Heart left ventricle (tissue), 16 donors: ENCODE data around the gene LSP1. TPM values are rescaled to one million over a fixed set of nuclear protein-coding genes. Genes with fewer than 3 reads are reported as not detected.

Experiments
- ATAC-seq, 4 donors: fragments of 200-7000 bp; cut with Tn5 transposase; one replicate each; pipeline ENCODE4 v1.9.1; 2020 to 2022; ENCODE audit warnings: moderate library complexity in 4 of 4, mild to moderate bottlenecking in 3 of 4, moderate number of reproducible peaks in 1 of 4
- DNase-seq, 5 donors: peaks; one replicate each; pipeline ENCODE4 v3.0.0-alpha.2; 2020
- H3K27ac ChIP-seq, 12 donors: fragments of 200-600 bp; sonication (generic) in 4 of 12; one replicate each; pipeline versions ENCODE4 v1.5.0 to v1.8.0; 2016 to 2022; ENCODE audit warnings: mild to moderate bottlenecking in 2 of 12
- H3K27me3 ChIP-seq, 9 donors: fragments of 200-600 bp; sonication (generic) in 2 of 9; one replicate each; pipeline versions ENCODE4 v1.5.1 to v1.8.0; 2016 to 2022; ENCODE audit warnings: mild to moderate bottlenecking in 3 of 9
- H3K36me3 ChIP-seq, 9 donors: fragments of 200-600 bp; sonication (generic) in 2 of 9; one replicate each; pipeline versions ENCODE4 v1.5.0 to v1.8.0; 2018 to 2022; ENCODE audit warnings: mild to moderate bottlenecking in 2 of 9
- H3K4me1 ChIP-seq, 12 donors: fragments of 200-600 bp; sonication (generic) in 4 of 12; one replicate each; pipeline versions ENCODE4 v1.5.0 to v1.8.0; 2016 to 2022; ENCODE audit warnings: mild to moderate bottlenecking in 3 of 12
- H3K4me3 ChIP-seq, 12 donors: fragments of 200-600 bp; sonication (generic) in 4 of 12; one replicate each; pipeline versions ENCODE4 v1.5.0 to v1.8.0; 2017 to 2022; ENCODE audit warnings: mild to moderate bottlenecking in 9 of 12, moderate library complexity in 4 of 12
- H3K9me3 ChIP-seq, 12 donors: fragments of 200-600 bp; sonication (generic) in 4 of 12; one replicate each; pipeline versions ENCODE4 v1.5.0 to v1.8.0; 2016 to 2022; ENCODE audit warnings: mild to moderate bottlenecking in 1 of 12
- CTCF ChIP-seq, 12 donors: fragments of 200-600 bp; sonication (generic) in 4 of 12; IDR thresholded peaks; one replicate each; pipeline versions ENCODE4 v1.5.0 to v1.8.0; 2018 to 2022; ENCODE audit warnings: antibody characterized with exemption in 12 of 12, mild to moderate bottlenecking in 5 of 12
- POLR2A ChIP-seq, 2 donors: fragments of 450-650 bp; IDR thresholded peaks; one replicate each; pipeline ENCODE4 v1.6.1; 2017; ENCODE audit warnings: antibody characterized with exemption in 2 of 2, mild to moderate bottlenecking in 2 of 2, moderate library complexity in 2 of 2
- WGBS, 4 donors: extraction: QIAGEN DNeasy Blood & Tissue Kit in 2 of 4; methylation state at CpG; one replicate each; pipeline versions ENCODE4 v1.1.5 to v1.1.7; 2013 to 2018; 5-methylcytosine and 5-hydroxymethylcytosine counted together
- intact Hi-C, 10 donors: fragments of 100-400 bp; cut with DNase I; formaldehyde crosslinking; loops; one replicate each; pipeline versions ENCODE4 v1.11.1 to v1.14.2; 2022
- polyA plus RNA-seq, 2 donors: library from polyadenylated mRNA; stranded (reverse); fragments of 200-250 nt; gene quantifications; one replicate each; pipeline ENCODE4 v1.2.3, GENCODE V29; 2013
- total RNA-seq, 9 donors: library from RNA; depleted of rRNA in 2 of 9; stranded (reverse); fragments of >200 nt in 2 of 9; fragmentation: NEBNext Ultra II Directional in 3 of 9; extraction: Animal tissue kit (Norgen Biotek cat#: 25700) in 3 of 9; gene quantifications; one replicate each; pipeline versions ENCODE4 v1.1.0 to v1.2.4, GENCODE V29; 2016 to 2023
- donor health status: ischemic (EF 13 %, LVEDD 7.1; RV severe dilation, severe dysfunction).
- donor health status: healthy with polysubstance abuse.
- donor health status: DM: no; HTN: yes; CAD: no.
- donor health status: DM: no; HTN: no; CAD: no.
- donor health status: ischemic (EF 25% LVEDD 6.9; RV normal size, moderate dysfunction).
- donor health status: ischemic (EF 25% LVEDD 5.7; RV mildly dilated, moderate dysfunction).
- donor health status: healthy.
- donor health status: DM: yes; HTN: yes; CAD: no.
- donor health status: ischemic (EF 35%, LVEDD 5.7; RV mildly dilated, moderate dysfunction).
- donor health status: nonischemic (EF 11% LVEDD 7.7; RV severe dilation, severe dysfunction).
- donor health status: DM: yes; HTN: yes; CAD: no.
- donor health status: PGD.
- donor health status: ischemic (EF 29% LVEDD 5.4; RV normal size, mild dysfunction).
- donor health status: nonischemic (EF 23%, LVEDD 6.1; RV moderate dilation, normal function).

Gene LSP1
- total and polyA plus RNA-seq, 11 donors, result 10.0 to 86.8 (median 16.4) TPM

GRCh38 chr11:1936072-1936780 lies 83.3 kb downstream of the LSP1 start:
- Histone ChIP-seq H3K4me3 (no peak overlapping the region), H3K36me3 (no peaks in the 10 kb centered on the region), H3K27ac (no peak overlapping the region), H3K27me3 (no peaks in the 10 kb centered on the region), H3K4me1 (peaks cover 0 to 25% (median 12%) of the 10 kb centered on the region in 12 donors), H3K9me3 (no peaks in the 10 kb centered on the region)
- WGBS, 4 donors, result 89 to 97% (median 93%) methylated on average over 12 to 34 of the region's 34 CpGs
- DNase-seq, result peak in 2 of 5 donors; percentile 15 to 55
- TF ChIP-seq CTCF (IDR thresholded peaks at IDR 0.05) (no peak), POLR2A (IDR thresholded peaks at IDR 0.05) (no peak)
- intact Hi-C loops, result no loop called here
- ATAC-seq, result peak in 1 of 4 donors; percentile 3

DNA sequence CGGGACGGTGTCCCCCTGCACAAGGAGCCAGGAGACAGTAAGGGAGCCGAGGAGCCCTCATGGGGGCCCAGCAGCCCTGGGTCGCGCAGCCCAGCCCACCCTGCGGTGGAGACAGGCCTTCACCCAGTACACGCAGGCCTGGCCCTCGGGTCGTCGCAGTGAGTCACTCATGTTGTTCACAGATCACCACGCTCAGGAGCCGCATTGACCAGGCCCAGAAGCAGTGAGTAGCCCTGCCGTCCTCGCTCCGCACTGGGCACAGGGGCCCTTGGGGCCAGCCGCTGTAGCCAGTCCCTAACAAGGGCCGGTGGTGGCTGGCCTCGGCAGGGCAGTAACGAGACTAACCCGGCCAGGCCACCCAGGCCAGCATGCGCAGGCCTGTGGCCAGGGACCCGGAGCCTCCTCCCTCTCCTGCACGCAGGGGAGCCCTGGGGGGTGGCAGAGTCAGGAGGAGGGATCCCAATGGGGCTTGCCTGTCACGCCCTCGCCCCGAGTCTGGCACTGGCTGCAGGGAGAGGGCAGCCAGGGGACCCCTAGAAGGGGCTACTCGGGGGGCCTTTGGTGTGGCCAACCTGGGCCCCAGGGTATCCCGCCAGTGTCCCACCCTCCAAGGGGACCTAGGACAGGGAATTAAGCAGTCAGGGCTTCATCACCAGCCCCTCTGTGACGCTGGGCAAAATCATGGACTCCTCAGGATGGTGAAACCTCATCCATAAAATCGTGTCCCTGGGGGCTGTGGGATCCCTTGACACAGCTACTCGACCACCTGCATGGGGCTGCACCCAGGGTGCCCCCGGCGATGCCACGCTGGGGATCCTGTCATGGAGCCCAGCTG lies 84.1 kb downstream of the LSP1 start:
- DNase-seq, result peak in 3 of 5 donors; percentile 19 to 64 (median 30)
- Histone ChIP-seq H3K27me3 (no peaks in the 10 kb centered on the region), H3K36me3 (no peaks in the 10 kb centered on the region), H3K4me1 (peaks cover 0 to 17% (median 10%) of the 10 kb centered on the region in 12 donors), H3K4me3 (no peak overlapping the region), H3K9me3 (no peaks in the 10 kb centered on the region), H3K27ac (peak overlapping the region in 1 of 12 donors; percentile 71)
- 88 to 95% (median 90%) methylated on average over 18 to 34 of the region's 34 CpGs for WGBS, 4 donors
- intact Hi-C loops, result no loop called here
- TF ChIP-seq CTCF (IDR thresholded peaks at IDR 0.05) (no peak), POLR2A (IDR thresholded peaks at IDR 0.05) (no peak)
- ATAC-seq, result peak in 1 of 4 donors; percentile 3

GRCh38 chr11:1937616-1938342 lies 84.9 kb downstream of the LSP1 start:
- H3K36me3 ChIP-seq, result no peaks in the 10 kb centered on the region
- H3K27me3 ChIP-seq, result no peaks in the 10 kb centered on the region
- intact Hi-C loops, result loop anchor here in 2 of 10 donors (1.0 kb wide), 1 partner anchor 23 kb away; no protein-coding TSS in a partner anchor
- WGBS, 4 donors, result 81 to 89% (median 86%) methylated on average over 16 to 35 of the region's 35 CpGs
- peak in 3 of 5 donors; percentile 13 to 51 (median 20) for DNase-seq
- no peaks in the 10 kb centered on the region for H3K9me3 ChIP-seq
- H3K27ac ChIP-seq, result peak overlapping the region in 7 of 12 donors; percentile 4 to 79 (median 74)
- no peak for ATAC-seq
- peaks cover 0 to 18% (median 9%) of the 10 kb centered on the region in 12 donors for H3K4me1 ChIP-seq
- no peak for TF ChIP-seq POLR2A (IDR thresholded peaks at IDR 0.05)
- no peak overlapping the region for H3K4me3 ChIP-seq

DNA sequence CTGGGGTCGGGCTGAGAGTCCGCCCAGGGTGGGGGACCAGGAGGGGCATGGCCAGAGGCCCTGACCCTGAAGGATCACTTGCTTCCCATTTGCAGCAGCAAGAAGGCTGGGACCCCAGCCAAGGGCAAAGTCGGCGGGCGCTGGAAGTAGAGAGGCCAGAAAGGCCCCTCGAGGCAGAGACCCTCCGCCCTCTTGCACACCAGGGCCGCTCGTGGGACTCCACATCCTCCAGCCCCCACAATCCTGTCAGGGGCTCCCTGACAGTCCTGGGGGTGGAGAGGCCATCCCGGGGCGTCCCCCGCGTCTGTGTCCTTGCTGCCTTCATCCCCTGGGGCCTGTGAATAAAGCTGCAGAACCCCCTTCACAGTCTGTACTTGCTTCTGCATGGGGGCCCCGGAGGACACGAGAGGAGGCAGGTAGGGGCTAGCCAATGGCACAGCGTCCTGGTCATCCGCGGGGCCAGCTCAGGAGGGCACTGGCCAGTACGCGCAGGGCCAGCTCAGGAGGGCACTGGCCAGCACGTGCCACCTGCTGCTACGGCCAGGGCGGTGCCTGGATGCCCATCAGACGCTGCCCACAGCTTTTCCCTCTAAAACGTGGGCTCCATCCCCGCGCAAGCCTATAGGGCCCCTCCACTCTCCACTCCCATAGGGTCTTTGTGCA lies 85.6 kb downstream of the LSP1 start:
- intact Hi-C loops, result loop anchor here in 7 of 10 donors (1.0 kb wide), 6 partner anchors 23 to 44 kb away; no protein-coding TSS in a partner anchor
- Histone ChIP-seq H3K27me3 (no peaks in the 10 kb centered on the region), H3K4me1 (peaks cover 0 to 19% (median 9%) of the 10 kb centered on the region in 12 donors), H3K36me3 (no peaks in the 10 kb centered on the region), H3K4me3 (no peak overlapping the region), H3K9me3 (no peaks in the 10 kb centered on the region), H3K27ac (peak overlapping the region in 11 of 12 donors; percentile 24 to 79 (median 74))
- DNase-seq (peak in 4 of 5 donors; percentile 7 to 47 (median 20)), ATAC-seq (peak in 1 of 4 donors; percentile 6)
- TF ChIP-seq CTCF (IDR thresholded peaks at IDR 0.05), result no peak
- no peak for TF ChIP-seq POLR2A (IDR thresholded peaks at IDR 0.05)
- WGBS, 4 donors, result 63 to 70% (median 67%) methylated on average over 13 to 27 of the region's 27 CpGs
